Ectodermal cell (in vitro differentiated cells): ENCODE results near the gene FADS2.

Experiments used
- H3K27ac ChIP-seq: 2 replicates; pipeline ENCODE4 v1.7.0; 2013; ENCODE audit warnings: mild to moderate bottlenecking, low read depth, low read length; ENCODE audit not compliant: insufficient read depth, poor library complexity, severe bottlenecking
- H3K27me3 ChIP-seq: 2 replicates; pipeline ENCODE4 v1.7.0; 2013; ENCODE audit warnings: mild to moderate bottlenecking, low read length; ENCODE audit not compliant: insufficient read depth, control insufficient read depth, poor library complexity, severe bottlenecking
- H3K36me3 ChIP-seq: one replicate; pipeline ENCODE4 v1.7.0; 2013; ENCODE audit warnings: low read length; ENCODE audit not compliant: control insufficient read depth, insufficient read depth
- H3K4me1 ChIP-seq: one replicate; pipeline ENCODE4 v1.7.0; 2013; ENCODE audit warnings: low read length; ENCODE audit not compliant: control insufficient read depth, insufficient read depth
- H3K4me3 ChIP-seq: 2 replicates; pipeline ENCODE4 v1.7.0; 2013; ENCODE audit warnings: low read depth, low read length, control low read depth; ENCODE audit not compliant: insufficient read depth
- H3K9me3 ChIP-seq: 2 replicates; pipeline ENCODE4 v1.7.0; 2013; ENCODE audit warnings: mild to moderate bottlenecking, low read length, moderate library complexity; ENCODE audit not compliant: control insufficient read depth
- WGBS, 2 experiments: methylation state at CpG; one replicate each; pipeline ENCODE4 v1.1.7; 2013; ENCODE audit warnings: missing lambda C conversion rate in 2 of 2; 5-methylcytosine and 5-hydroxymethylcytosine counted together

FADS2 gene

GRCh38 chr11:61855939-61856680 is 28.0 kb downstream of the FADS2 start:
- no peaks in the 10 kb centered on the region for H3K4me1 ChIP-seq
- H3K27me3 ChIP-seq, result no peaks in the 10 kb centered on the region
- H3K9me3 ChIP-seq, result no peaks in the 10 kb centered on the region
- H3K27ac ChIP-seq, result no peak overlapping the region
- no peak overlapping the region for H3K4me3 ChIP-seq
- 94 to 95% methylated on average over 12 of the region's 12 CpGs for WGBS, 2 experiments
- peaks cover 71% of the 10 kb centered on the region for H3K36me3 ChIP-seq

- WGBS, 2 experiments, result 95 to 96% methylated on average over 16 of the region's 16 CpGs
- H3K36me3 ChIP-seq, result peaks cover 70% of the 10 kb centered on the region
Observed at GRCh38 chr11:61860054-61860903, 32.2 kb downstream of the FADS2 start.

GRCh38 chr11:61861634-61862033 is 33.5 kb downstream of the FADS2 start:
- no peaks in the 10 kb centered on the region for H3K9me3 ChIP-seq
- no peaks in the 10 kb centered on the region for H3K4me1 ChIP-seq
- H3K27ac ChIP-seq, result no peak overlapping the region
- WGBS, 2 experiments, result 88 to 89% methylated on average over 9 of the region's 9 CpGs
- no peak overlapping the region for H3K4me3 ChIP-seq
- H3K27me3 ChIP-seq, result no peaks in the 10 kb centered on the region
- H3K36me3 ChIP-seq, result peaks cover 68% of the 10 kb centered on the region

More at GRCh38 chr11:61860054-61860903, 32.2 kb downstream of the FADS2 start:
- Histone ChIP-seq H3K27ac (no peak overlapping the region), H3K4me3 (no peak overlapping the region), H3K27me3 (no peaks in the 10 kb centered on the region), H3K4me1 (no peaks in the 10 kb centered on the region), H3K9me3 (no peaks in the 10 kb centered on the region)

GRCh38 chr11:61862714-61863547 is 34.8 kb downstream of the FADS2 start:
- H3K27ac ChIP-seq, result no peak overlapping the region
- 95% methylated on average over 18 of the region's 18 CpGs for WGBS, 2 experiments
- peaks cover 56% of the 10 kb centered on the region for H3K36me3 ChIP-seq
- H3K27me3 ChIP-seq, result no peaks in the 10 kb centered on the region
- H3K4me3 ChIP-seq, result no peak overlapping the region
- H3K9me3 ChIP-seq, result no peaks in the 10 kb centered on the region
- no peaks in the 10 kb centered on the region for H3K4me1 ChIP-seq

GRCh38 chr11:61863548-61864081 is 35.5 kb downstream of the FADS2 start:
- Histone ChIP-seq H3K9me3 (no peaks in the 10 kb centered on the region), H3K4me3 (no peak overlapping the region), H3K27me3 (no peaks in the 10 kb centered on the region), H3K27ac (no peak overlapping the region), H3K4me1 (no peaks in the 10 kb centered on the region), H3K36me3 (peaks cover 53% of the 10 kb centered on the region)
- 95 to 96% methylated on average over 13 of the region's 13 CpGs for WGBS, 2 experiments

GRCh38 chr11:61864814-61865775 is 37.0 kb downstream of the FADS2 start:
- H3K36me3 ChIP-seq, result peaks cover 43% of the 10 kb centered on the region
- 94 to 97% methylated on average over 20 of the region's 20 CpGs for WGBS, 2 experiments
- no peaks in the 10 kb centered on the region for H3K4me1 ChIP-seq
- H3K4me3 ChIP-seq, result no peak overlapping the region
- no peaks in the 10 kb centered on the region for H3K9me3 ChIP-seq
- H3K27me3 ChIP-seq, result no peaks in the 10 kb centered on the region
- H3K27ac ChIP-seq, result no peak overlapping the region

- Histone ChIP-seq H3K36me3 (peaks cover 35% of the 10 kb centered on the region), H3K9me3 (no peaks in the 10 kb centered on the region), H3K27me3 (peaks cover 3% of the 10 kb centered on the region), H3K27ac (no peak overlapping the region), H3K4me3 (no peak overlapping the region), H3K4me1 (no peaks in the 10 kb centered on the region)
- 91 to 92% methylated on average over 18 of the region's 18 CpGs for WGBS, 2 experiments
Observed at GRCh38 chr11:61866231-61866957, 38.3 kb downstream of the FADS2 start.

GRCh38 chr11:61866958-61867343 is 38.9 kb downstream of the FADS2 start:
- H3K27me3 ChIP-seq, result peaks cover 8% of the 10 kb centered on the region
- H3K4me1 ChIP-seq, result peaks cover 3% of the 10 kb centered on the region
- H3K4me3 ChIP-seq, result no peak overlapping the region
- H3K9me3 ChIP-seq, result no peaks in the 10 kb centered on the region
- peaks cover 35% of the 10 kb centered on the region for H3K36me3 ChIP-seq
- H3K27ac ChIP-seq, result no peak overlapping the region
- 93 to 95% methylated on average over 5 of the region's 6 CpGs for WGBS, 2 experiments
